Osteoblast (primary cell): ENCODE measurements around the gene OTUD4. TPM values are rescaled to one million over a fixed set of nuclear protein-coding genes. Genes with fewer than 3 reads are reported as not detected.

Experiments
- DNase-seq: peaks from one replicate; pipeline ENCODE4 v3.0.0; 2011; ENCODE audit warnings: low spot score, mixed read lengths; ENCODE audit not compliant: insufficient read length; ENCODE audit errors: missing footprints
- H2AFZ ChIP-seq: 2 replicates; pipeline ENCODE4 v1.6.0; 2011; ENCODE audit warnings: mild to moderate bottlenecking, low read length
- H3K27ac ChIP-seq: 2 replicates; pipeline ENCODE4 v1.5.1; 2011; ENCODE audit warnings: mild to moderate bottlenecking, low read depth, low read length, moderate library complexity
- H3K27me3 ChIP-seq: 2 replicates; pipeline ENCODE4 v1.6.0; 2012; ENCODE audit warnings: mild to moderate bottlenecking, control low read depth, inconsistent platforms, low read length, moderate library complexity; ENCODE audit not compliant: insufficient read depth
- H3K36me3 ChIP-seq: 2 replicates; pipeline ENCODE4 v1.5.1; 2011; ENCODE audit warnings: mild to moderate bottlenecking, low read length, control low read depth, moderate library complexity; ENCODE audit not compliant: insufficient read depth
- H3K4me1 ChIP-seq: 2 replicates; pipeline ENCODE4 v1.5.1; 2011; ENCODE audit warnings: mild to moderate bottlenecking, low read length, control low read depth, moderate library complexity; ENCODE audit not compliant: insufficient read depth
- H3K4me2 ChIP-seq: 2 replicates; pipeline ENCODE4 v1.6.0; 2011; ENCODE audit warnings: mild to moderate bottlenecking, low read length; ENCODE audit not compliant: insufficient read depth
- H3K4me3 ChIP-seq: fragments of 200-600 bp; sonication (generic); 3 replicates; pipeline ENCODE4 v1.5.1; 2012; ENCODE audit warnings: mild to moderate bottlenecking, low read length, inconsistent platforms; ENCODE audit not compliant: insufficient read depth
- H3K79me2 ChIP-seq: 2 replicates; pipeline ENCODE4 v1.6.0; 2012; ENCODE audit warnings: mild to moderate bottlenecking, low read length, control low read depth, inconsistent platforms; ENCODE audit not compliant: insufficient read depth
- H3K9me3 ChIP-seq: 2 replicates; pipeline ENCODE4 v1.5.1; 2011; ENCODE audit warnings: low read depth, low read length, control low read depth
- H4K20me1 ChIP-seq: 2 replicates; pipeline ENCODE4 v1.6.0; 2012; ENCODE audit warnings: mild to moderate bottlenecking, low read length, control low read depth; ENCODE audit not compliant: insufficient read depth
- small RNA-seq: library from RNA; depleted of rRNA; stranded (forward); fragments of <200 nt; gene quantifications from one replicate; pipeline ENCODE3, GENCODE V24; 2012
- total RNA-seq: library from RNA; depleted of rRNA; stranded (reverse); fragments of >200 nt; gene quantifications from 2 replicates; pipeline ENCODE4 v1.2.3, GENCODE V29; 2012
- TF ChIP-seq, protein P1 (sequence below): IDR thresholded peaks from 2 replicates; pipeline ENCODE4 v1.5.1; 2011; ENCODE audit warnings: mild to moderate bottlenecking, low read depth, low read length, moderate library complexity; ENCODE audit errors: extremely low read depth

Gene OTUD4
- total RNA-seq, 1 donor, result 22.8 TPM

- no peak overlapping the region for H3K4me3 ChIP-seq
- no peaks in the 10 kb centered on the region for H4K20me1 ChIP-seq
- no peaks in the 10 kb centered on the region for H3K27me3 ChIP-seq
- no peaks in the 10 kb centered on the region for H3K9me3 ChIP-seq
- no peaks in the 10 kb centered on the region for H3K36me3 ChIP-seq
- H3K79me2 ChIP-seq, result peaks cover 38% of the 10 kb centered on the region
- H3K4me1 ChIP-seq, result peaks cover 2% of the 10 kb centered on the region
- no peak overlapping the region for H2AFZ ChIP-seq
- H3K27ac ChIP-seq, result no peak overlapping the region
- TF ChIP-seq, protein P1, sequence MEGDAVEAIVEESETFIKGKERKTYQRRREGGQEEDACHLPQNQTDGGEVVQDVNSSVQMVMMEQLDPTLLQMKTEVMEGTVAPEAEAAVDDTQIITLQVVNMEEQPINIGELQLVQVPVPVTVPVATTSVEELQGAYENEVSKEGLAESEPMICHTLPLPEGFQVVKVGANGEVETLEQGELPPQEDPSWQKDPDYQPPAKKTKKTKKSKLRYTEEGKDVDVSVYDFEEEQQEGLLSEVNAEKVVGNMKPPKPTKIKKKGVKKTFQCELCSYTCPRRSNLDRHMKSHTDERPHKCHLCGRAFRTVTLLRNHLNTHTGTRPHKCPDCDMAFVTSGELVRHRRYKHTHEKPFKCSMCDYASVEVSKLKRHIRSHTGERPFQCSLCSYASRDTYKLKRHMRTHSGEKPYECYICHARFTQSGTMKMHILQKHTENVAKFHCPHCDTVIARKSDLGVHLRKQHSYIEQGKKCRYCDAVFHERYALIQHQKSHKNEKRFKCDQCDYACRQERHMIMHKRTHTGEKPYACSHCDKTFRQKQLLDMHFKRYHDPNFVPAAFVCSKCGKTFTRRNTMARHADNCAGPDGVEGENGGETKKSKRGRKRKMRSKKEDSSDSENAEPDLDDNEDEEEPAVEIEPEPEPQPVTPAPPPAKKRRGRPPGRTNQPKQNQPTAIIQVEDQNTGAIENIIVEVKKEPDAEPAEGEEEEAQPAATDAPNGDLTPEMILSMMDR, result no peak
- no peak for DNase-seq
- no peak overlapping the region for H3K4me2 ChIP-seq
These were observed 96.3 kb downstream of the OTUD4 start for GRCh38 chr4:145083891-145084605.

Small RNA genes lying within 50 kb of the gene (small RNA-seq; reads per million reads assigned to genes)
- gene RF00019, result not detected

Other genes starting within 250 kb of the OTUD4 start
- gene ANAPC10, start 82.4 kb downstream of the OTUD4 start, total RNA-seq, result 22.8 and 23.9 TPM in 2 replicates
- gene ABCE1, start 82.3 kb downstream of the OTUD4 start, total RNA-seq, result 80.7 and 90.5 TPM in 2 replicates